SK-N-SH (cell line): ENCODE data around the gene PSME4. TPM values are rescaled to one million over a fixed set of nuclear protein-coding genes. Genes with fewer than 3 reads are reported as not detected.
"Not testable (repeated sequence)": the region's sequence is repeated elsewhere in the genome, so short reads cannot be mapped to it uniquely, and the experiment has no call there.

Experiments
- CTCF ChIA-PET: fragments of 300-600, 350-600 bp; formaldehyde crosslinking; extraction: SDS; loops from one replicate; lab custom pipeline; 2021; lab: Yijun Ruan, JAX
- POLR2A ChIA-PET: fragments of 350-600 bp; sonication (Branson Sonifier 250); formaldehyde crosslinking; extraction: SDS; loops from one replicate; lab custom pipeline; 2020; ENCODE audit warnings: antibody characterized with exemption, inconsistent platforms; lab: Yijun Ruan, JAX
- DNase-seq: peaks from one replicate; pipeline ENCODE4 v3.0.0; 2012
- H2AFZ ChIP-seq: fragments of 200-600 bp; sonication (generic); 2 replicates; pipeline ENCODE4 v1.8.1; 2016; ENCODE audit warnings: antibody characterized with exemption, mild to moderate bottlenecking, low read depth
- H3F3A ChIP-seq: fragments of 200-600 bp; sonication (generic); replicated peaks from 2 replicates; pipeline ENCODE3; 2016; ENCODE audit warnings: antibody characterized with exemption, mild to moderate bottlenecking; ENCODE audit not compliant: insufficient read depth
- H3K27ac ChIP-seq, 2 experiments: fragments of 200-500 bp in 1 of 2; fragments of 200-600 bp in 1 of 2; sonication (Bioruptor generic) in 1 of 2; sonication (generic), shearing (Covaris generic) in 1 of 2; 2 replicates each; pipeline versions ENCODE4 v1.5.1 to v1.6.1; 2014 to 2016; ENCODE audit warnings: low read depth in 2 of 2, inconsistent platforms in 1 of 2, low read length in 1 of 2, mild to moderate bottlenecking in 1 of 2, mixed read lengths in 1 of 2
- H3K27me3 ChIP-seq: fragments of 200-600 bp; sonication (generic), shearing (Covaris generic); 2 replicates; pipeline ENCODE4 v1.6.1; 2016; ENCODE audit warnings: mixed run types; ENCODE audit not compliant: insufficient read depth
- H3K36me3 ChIP-seq, 2 experiments: fragments of 200-500 bp in 1 of 2; fragments of 200-600 bp in 1 of 2; sonication (Bioruptor generic) in 1 of 2; sonication (generic) in 1 of 2; replicated peaks in 1 of 2; 2 replicates each; pipeline versions ENCODE3 to v1.5.1; 2014 to 2016; ENCODE audit warnings: low read length in 1 of 2, mild to moderate bottlenecking in 1 of 2; ENCODE audit not compliant: insufficient read depth in 2 of 2, control insufficient read depth in 1 of 2
- H3K4me1 ChIP-seq, 2 experiments: fragments of 200-500 bp in 1 of 2; fragments of 200-600 bp in 1 of 2; sonication (Bioruptor generic) in 1 of 2; sonication (generic), shearing (Covaris generic) in 1 of 2; 2 replicates each; pipeline versions ENCODE4 v1.5.1 to v1.6.1; 2014 to 2016; ENCODE audit warnings: low read depth in 1 of 2, low read length in 1 of 2, mixed run types in 1 of 2; ENCODE audit not compliant: insufficient read depth in 2 of 2, control insufficient read depth in 1 of 2
- H3K4me2 ChIP-seq: fragments of 200-600 bp; sonication (generic), shearing (Covaris generic); 2 replicates; pipeline ENCODE4 v1.6.1; 2017; ENCODE audit warnings: mixed run types
- H3K4me3 ChIP-seq, 2 experiments: fragments of 200-500 bp in 1 of 2; fragments of 200-600 bp in 1 of 2; sonication (Bioruptor generic) in 1 of 2; sonication (generic), shearing (Covaris generic) in 1 of 2; 2 replicates each; pipeline versions ENCODE4 v1.5.1 to v1.8.1; 2014 to 2016; ENCODE audit warnings: low read depth in 2 of 2, inconsistent platforms in 1 of 2, low read length in 1 of 2, mild to moderate bottlenecking in 1 of 2, mixed read lengths in 1 of 2, moderate library complexity in 1 of 2
- H3K79me2 ChIP-seq: fragments of 200-600 bp; sonication (generic); 2 replicates; pipeline ENCODE4 v1.8.1; 2017; ENCODE audit warnings: mild to moderate bottlenecking; ENCODE audit not compliant: insufficient read depth
- H3K9ac ChIP-seq: fragments of 200-600 bp; sonication (generic); 2 replicates; pipeline ENCODE4 v1.6.1; 2017; ENCODE audit warnings: mixed run types
- H3K9me2 ChIP-seq: fragments of 200-600 bp; sonication (generic); 2 replicates; pipeline ENCODE4 v1.6.1; 2017; ENCODE audit warnings: mixed run types
- H3K9me3 ChIP-seq: fragments of 200-600 bp; sonication (generic); 2 replicates; pipeline ENCODE4 v1.6.1; 2017; ENCODE audit warnings: mixed run types, mild to moderate bottlenecking, moderate library complexity
- H4K20me1 ChIP-seq: fragments of 200-600 bp; sonication (generic); 2 replicates; pipeline ENCODE4 v1.6.1; 2017; ENCODE audit warnings: mild to moderate bottlenecking, mixed run types; ENCODE audit not compliant: insufficient read depth
- CHD2 ChIP-seq: fragments of 150-350 bp; IDR thresholded peaks from 2 replicates; pipeline ENCODE4 v1.6.1; 2018; ENCODE audit warnings: low read length; ENCODE audit not compliant: partially characterized antibody
- ELF1 ChIP-seq: IDR thresholded peaks from 2 replicates; pipeline ENCODE4 v1.4.0; 2012
- EP300 ChIP-seq, 2 experiments: IDR thresholded peaks; 2 replicates each; pipeline versions ENCODE4 v1.4.0 to v1.6.1; 2012; ENCODE audit warnings: borderline replicate concordance in 1 of 2, low read depth in 1 of 2, low read length in 1 of 2
- EZH2phosphoT487 ChIP-seq: fragments of 200-600 bp; sonication (generic); IDR thresholded peaks from 2 replicates; pipeline ENCODE4 v1.6.1; 2017; ENCODE audit warnings: low read depth, mixed run types, mild to moderate bottlenecking, antibody characterized with exemption, moderate library complexity, borderline replicate concordance
- FOSL2 ChIP-seq: IDR thresholded peaks from 2 replicates; pipeline ENCODE4 v1.4.0; 2012; ENCODE audit warnings: low read depth, mild to moderate bottlenecking, moderate library complexity, borderline replicate concordance
- MXI1 ChIP-seq: IDR thresholded peaks from 2 replicates; pipeline ENCODE4 v1.6.1; 2012; ENCODE audit warnings: mild to moderate bottlenecking, low read depth, low read length, improper control_type of control experiment
- RAD21 ChIP-seq: IDR thresholded peaks from 2 replicates; pipeline ENCODE4 v1.6.1; 2012; ENCODE audit warnings: mild to moderate bottlenecking, low read length
- RCOR1 ChIP-seq: fragments of 150-350 bp; IDR thresholded peaks from 2 replicates; pipeline ENCODE4 v1.6.1; 2017; ENCODE audit warnings: antibody characterized with exemption, low read length
- RFX5 ChIP-seq: IDR thresholded peaks from 2 replicates; pipeline ENCODE4 v1.6.1; 2012; ENCODE audit warnings: mild to moderate bottlenecking, improper control_type of control experiment, low read length
- TEAD4 ChIP-seq: IDR thresholded peaks from 2 replicates; pipeline ENCODE4 v1.4.0; 2012; ENCODE audit warnings: mild to moderate bottlenecking, borderline replicate concordance; ENCODE audit not compliant: insufficient read depth
- YY1 ChIP-seq: IDR thresholded peaks from 2 replicates; pipeline ENCODE4 v1.4.0; 2012; ENCODE audit warnings: low read depth, mild to moderate bottlenecking
- WGBS: methylation state at CpG from one replicate; pipeline ENCODE4 v1.1.6; 2017; ENCODE audit warnings: low lambda C conversion rate; 5-methylcytosine and 5-hydroxymethylcytosine counted together
- polyA plus RNA-seq, 3 experiments: library from polyadenylated mRNA; depleted of rRNA; stranded (reverse); fragments of >200 nt; gene quantifications; 2 replicates each; pipeline ENCODE4 v1.2.3, GENCODE V29; 2012
- TF ChIP-seq, protein P1 (sequence below): IDR thresholded peaks from 2 replicates; pipeline ENCODE4 v1.4.0; 2012; ENCODE audit warnings: low read depth
- TF ChIP-seq, protein P2 (sequence below): fragments of 200-600 bp; sonication (generic); IDR thresholded peaks from 2 replicates; pipeline ENCODE4 v1.6.1; 2017; ENCODE audit warnings: antibody characterized with exemption, mild to moderate bottlenecking, moderate library complexity
- TF ChIP-seq, protein P3 (sequence below): IDR thresholded peaks from 2 replicates; pipeline ENCODE4 v1.4.0; 2012; ENCODE audit warnings: low read depth, borderline replicate concordance

PSME4 gene
- polyA plus RNA-seq, 1 of the 3 experiments (the other 2 are of a cell fraction): 12.8 TPM

DNA sequence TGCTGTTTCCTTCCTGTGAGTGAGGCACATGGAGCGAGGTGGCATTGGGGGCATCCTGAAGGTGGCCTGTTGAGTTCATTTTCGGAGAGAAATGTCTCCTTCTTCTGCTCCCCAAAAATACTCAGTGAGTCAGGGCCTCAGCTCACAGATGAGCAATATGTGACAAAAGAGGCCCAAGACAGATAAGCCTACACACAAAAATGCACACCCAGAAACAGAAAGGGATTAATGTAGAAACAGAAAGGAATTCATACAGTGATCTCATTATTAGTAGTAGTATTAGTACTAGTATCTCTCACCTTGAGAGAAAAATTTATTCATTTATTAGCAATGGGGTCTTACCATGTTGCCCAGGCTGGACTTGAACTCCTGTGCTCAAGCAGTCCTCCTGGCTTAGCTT is 116.1 kb downstream of the PSME4 start:
- Histone ChIP-seq H3K9me3 (no peaks in the 10 kb centered on the region), H3K9ac (no peak overlapping the region), H3K27me3 (no peaks in the 10 kb centered on the region), H4K20me1 (no peaks in the 10 kb centered on the region), H3F3A (no peaks in the 10 kb centered on the region), H3K79me2 (no peaks in the 10 kb centered on the region), H2AFZ (no peak overlapping the region), H3K4me1 (no peaks in the 10 kb centered on the region), H3K36me3 (peaks cover 21% of the 10 kb centered on the region in 2 experiments), H3K4me3 (no peak overlapping the region), H3K9me2 (no peaks in the 10 kb centered on the region), H3K27ac (no peak overlapping the region), H3K4me2 (no peak overlapping the region)
- POLR2A ChIA-PET: no interaction called here
- no peak for DNase-seq
- CTCF ChIA-PET: interaction anchor here (1.0 kb wide), 1 partner anchor 9 kb away, joined by 3 read pairs; no protein-coding TSS in a partner anchor
- TF ChIP-seq CHD2 (no peak), RCOR1 (no peak), YY1 (no peak), EZH2phosphoT487 (no peak)
- TF ChIP-seq, protein P1, sequence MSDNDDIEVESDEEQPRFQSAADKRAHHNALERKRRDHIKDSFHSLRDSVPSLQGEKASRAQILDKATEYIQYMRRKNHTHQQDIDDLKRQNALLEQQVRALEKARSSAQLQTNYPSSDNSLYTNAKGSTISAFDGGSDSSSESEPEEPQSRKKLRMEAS: no peak
- 100% methylated on average over 2 of the region's 2 CpGs for WGBS

DNA sequence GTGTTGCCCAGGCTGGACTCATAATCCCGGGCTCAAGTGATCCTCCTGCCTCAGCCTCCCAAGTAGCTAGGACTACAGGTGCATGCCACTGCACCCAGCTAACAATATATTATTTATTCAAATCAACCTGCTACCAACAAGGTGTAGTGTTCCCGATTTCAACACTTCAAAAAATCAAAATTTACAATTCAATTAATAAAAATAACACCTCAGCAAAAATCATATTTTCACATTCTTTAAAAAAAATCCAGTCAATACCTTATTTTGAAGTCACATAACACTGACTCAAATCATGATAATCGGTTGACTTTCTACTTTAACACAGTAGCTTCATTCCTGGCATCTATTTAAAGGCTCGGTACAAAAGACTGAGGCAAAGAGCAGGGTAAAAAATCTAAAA is 118.3 kb downstream of the PSME4 start:
- no peak overlapping the region for H3K4me2 ChIP-seq
- 97% methylated on average over 4 of the region's 4 CpGs for WGBS
- H4K20me1 ChIP-seq: no peaks in the 10 kb centered on the region
- no peak overlapping the region for H2AFZ ChIP-seq
- DNase-seq: no peak
- no peak overlapping the region for H3K9ac ChIP-seq
- no peaks in the 10 kb centered on the region for H3K27me3 ChIP-seq
- no peaks in the 10 kb centered on the region for H3K4me1 ChIP-seq
- H3K9me2 ChIP-seq: no peaks in the 10 kb centered on the region
- CTCF ChIA-PET: no interaction called here
- H3K27ac ChIP-seq: no peak overlapping the region
- POLR2A ChIA-PET: no interaction called here
- H3K79me2 ChIP-seq: 0 out of 2 replicates have a peak, but pooled peaks cover 4% of the 10 kb centered on the region
- no peaks in the 10 kb centered on the region for H3K9me3 ChIP-seq
- TF ChIP-seq ELF1 (no peak), RFX5 (no peak), RAD21 (no peak), MXI1 (no peak), FOSL2 (no peak), EP300 (IDR thresholded peaks at IDR 0.05; ENCODE audit: borderline replicate concordance in 1 of 2, low read depth in 1 of 2, low read length in 1 of 2) (no peak), EZH2phosphoT487 (no peak), TEAD4 (no peak), CHD2 (no peak)
- TF ChIP-seq, protein P1: no peak
- TF ChIP-seq, protein P2, sequence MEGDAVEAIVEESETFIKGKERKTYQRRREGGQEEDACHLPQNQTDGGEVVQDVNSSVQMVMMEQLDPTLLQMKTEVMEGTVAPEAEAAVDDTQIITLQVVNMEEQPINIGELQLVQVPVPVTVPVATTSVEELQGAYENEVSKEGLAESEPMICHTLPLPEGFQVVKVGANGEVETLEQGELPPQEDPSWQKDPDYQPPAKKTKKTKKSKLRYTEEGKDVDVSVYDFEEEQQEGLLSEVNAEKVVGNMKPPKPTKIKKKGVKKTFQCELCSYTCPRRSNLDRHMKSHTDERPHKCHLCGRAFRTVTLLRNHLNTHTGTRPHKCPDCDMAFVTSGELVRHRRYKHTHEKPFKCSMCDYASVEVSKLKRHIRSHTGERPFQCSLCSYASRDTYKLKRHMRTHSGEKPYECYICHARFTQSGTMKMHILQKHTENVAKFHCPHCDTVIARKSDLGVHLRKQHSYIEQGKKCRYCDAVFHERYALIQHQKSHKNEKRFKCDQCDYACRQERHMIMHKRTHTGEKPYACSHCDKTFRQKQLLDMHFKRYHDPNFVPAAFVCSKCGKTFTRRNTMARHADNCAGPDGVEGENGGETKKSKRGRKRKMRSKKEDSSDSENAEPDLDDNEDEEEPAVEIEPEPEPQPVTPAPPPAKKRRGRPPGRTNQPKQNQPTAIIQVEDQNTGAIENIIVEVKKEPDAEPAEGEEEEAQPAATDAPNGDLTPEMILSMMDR: no peak
- TF ChIP-seq, protein P3, sequence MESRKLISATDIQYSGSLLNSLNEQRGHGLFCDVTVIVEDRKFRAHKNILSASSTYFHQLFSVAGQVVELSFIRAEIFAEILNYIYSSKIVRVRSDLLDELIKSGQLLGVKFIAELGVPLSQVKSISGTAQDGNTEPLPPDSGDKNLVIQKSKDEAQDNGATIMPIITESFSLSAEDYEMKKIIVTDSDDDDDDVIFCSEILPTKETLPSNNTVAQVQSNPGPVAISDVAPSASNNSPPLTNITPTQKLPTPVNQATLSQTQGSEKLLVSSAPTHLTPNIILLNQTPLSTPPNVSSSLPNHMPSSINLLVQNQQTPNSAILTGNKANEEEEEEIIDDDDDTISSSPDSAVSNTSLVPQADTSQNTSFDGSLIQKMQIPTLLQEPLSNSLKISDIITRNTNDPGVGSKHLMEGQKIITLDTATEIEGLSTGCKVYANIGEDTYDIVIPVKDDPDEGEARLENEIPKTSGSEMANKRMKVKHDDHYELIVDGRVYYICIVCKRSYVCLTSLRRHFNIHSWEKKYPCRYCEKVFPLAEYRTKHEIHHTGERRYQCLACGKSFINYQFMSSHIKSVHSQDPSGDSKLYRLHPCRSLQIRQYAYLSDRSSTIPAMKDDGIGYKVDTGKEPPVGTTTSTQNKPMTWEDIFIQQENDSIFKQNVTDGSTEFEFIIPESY: no peak
- H3F3A ChIP-seq: no peaks in the 10 kb centered on the region
- H3K36me3 ChIP-seq: peaks cover 21 to 25% of the 10 kb centered on the region in 2 experiments
- no peak overlapping the region for H3K4me3 ChIP-seq

DNA sequence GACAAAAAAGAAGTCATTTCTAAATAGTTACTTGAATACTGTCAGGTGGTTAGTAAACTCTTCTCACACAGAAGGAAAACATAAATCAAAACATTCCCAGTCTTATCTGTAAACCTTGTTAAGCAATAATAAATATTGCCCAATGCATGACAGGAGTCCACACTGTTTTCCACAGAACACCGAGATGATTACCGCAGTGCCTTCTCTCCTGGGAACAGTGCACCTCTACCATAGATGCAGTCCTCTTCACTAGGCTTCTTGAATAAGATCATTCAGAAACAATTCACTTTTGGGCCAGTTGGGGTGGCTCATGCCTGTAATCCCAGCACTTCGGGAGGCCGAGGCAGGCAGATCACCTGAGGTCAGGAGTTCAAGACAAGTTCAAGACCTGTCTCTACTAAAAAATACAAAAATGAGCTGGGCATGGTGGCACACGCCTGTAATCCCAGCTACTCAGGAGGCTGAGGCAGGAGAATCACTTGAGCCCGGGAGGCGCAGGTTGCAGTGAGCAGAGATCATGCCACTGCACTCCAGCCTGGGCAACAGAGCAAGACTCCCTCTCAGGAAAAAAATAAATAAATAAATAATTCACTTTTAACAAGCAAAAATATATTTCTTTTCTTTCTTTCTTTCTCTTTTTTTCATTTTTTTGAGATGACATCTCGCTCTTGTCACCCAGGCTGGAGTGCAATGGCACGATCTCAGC is 119.6 kb downstream of the PSME4 start:
- H3F3A ChIP-seq, H2AFZ ChIP-seq, H4K20me1 ChIP-seq, H3K27ac ChIP-seq, H3K4me3 ChIP-seq, H3K9ac ChIP-seq, H3K4me1 ChIP-seq, DNase-seq, H3K4me2 ChIP-seq, H3K79me2 ChIP-seq, H3K27me3 ChIP-seq, POLR2A ChIA-PET, H3K9me2 ChIP-seq, H3K9me3 ChIP-seq: not testable (repeated sequence)
- H3K36me3 ChIP-seq: peaks cover 18 to 25% of the 10 kb centered on the region in 2 experiments
- WGBS: 97% methylated on average over 9 of the region's 9 CpGs
- CTCF ChIA-PET: interaction anchor here (0.7 kb wide), 1 partner anchor 11 kb away, joined by 4 read pairs; no protein-coding TSS in a partner anchor
